CD4-positive, alpha-beta T cell (primary cell): ENCODE results near the gene LMO3. TPM values are rescaled to one million over a fixed set of nuclear protein-coding genes. Genes with fewer than 3 reads are reported as not detected.

Experiments
- ATAC-seq: fragments of 200-7000 bp; cut with Tn5 transposase; one replicate; pipeline ENCODE4 v1.10.0; 2022; ENCODE audit warnings: mild to moderate bottlenecking; ENCODE audit not compliant: poor library complexity
- CTCF ChIA-PET: fragments of 350-600 bp; sonication (Branson Sonifier 250); formaldehyde crosslinking; loops from one replicate; lab custom pipeline; 2021; ENCODE audit warnings: antibody characterized with exemption, inconsistent platforms; lab: Charles Lee
- POLR2A ChIA-PET: fragments of 350-600 bp; sonication (Branson Sonifier 250); formaldehyde crosslinking; loops from one replicate; lab custom pipeline; 2021; ENCODE audit warnings: antibody characterized with exemption, inconsistent platforms; lab: Charles Lee
- DNase-seq, 14 experiments: peaks; one replicate each; pipeline ENCODE4 v3.0.0-alpha.2; 2013 to 2020; ENCODE audit warnings: mixed read lengths in 2 of 14
- H3K27ac ChIP-seq, 2 donors: one replicate each; pipeline versions ENCODE4 v1.5.1 to v1.7.0; 2013; ENCODE audit warnings: low read length in 2 of 2, low read depth in 1 of 2, mild to moderate bottlenecking in 1 of 2
- H3K27me3 ChIP-seq, 2 experiments: 1 replicate in 1 of 2; 2 replicates in 1 of 2; pipeline versions ENCODE4 v1.6.1 to v1.7.0; 2013; ENCODE audit warnings: low read length in 2 of 2, control low read depth in 1 of 2, mild to moderate bottlenecking in 1 of 2, moderate library complexity in 1 of 2; ENCODE audit not compliant: insufficient read depth in 2 of 2, control insufficient read depth in 1 of 2
- H3K36me3 ChIP-seq: one replicate; pipeline ENCODE4 v1.6.1; 2013; ENCODE audit warnings: low read length, control low read depth; ENCODE audit not compliant: insufficient read depth
- H3K4me1 ChIP-seq: one replicate; pipeline ENCODE4 v1.6.1; 2013; ENCODE audit warnings: low read length, control low read depth; ENCODE audit not compliant: insufficient read depth
- H3K4me3 ChIP-seq: one replicate; pipeline ENCODE4 v1.5.1; 2013; ENCODE audit warnings: mild to moderate bottlenecking, low read length, moderate library complexity
- H3K9me3 ChIP-seq, 2 experiments: 1 replicate in 1 of 2; 2 replicates in 1 of 2; pipeline versions ENCODE4 v1.6.1 to v1.7.0; 2013; ENCODE audit warnings: low read length in 2 of 2, mild to moderate bottlenecking in 2 of 2, control low read depth in 1 of 2, moderate library complexity in 1 of 2; ENCODE audit not compliant: control insufficient read depth in 1 of 2, insufficient read depth in 1 of 2
- H3K27ac Mint-ChIP-seq: one replicate; pipeline ENCODE4 v1.8.0; 2020; ENCODE audit warnings: mixed read lengths
- H3K27me3 Mint-ChIP-seq: one replicate; pipeline ENCODE4 v1.8.0; 2021; ENCODE audit warnings: mixed read lengths
- H3K36me3 Mint-ChIP-seq: one replicate; pipeline ENCODE4 v1.8.0; 2021; ENCODE audit warnings: low read depth, mixed read lengths
- H3K4me1 Mint-ChIP-seq: one replicate; pipeline ENCODE4 v1.8.0; 2021; ENCODE audit warnings: low read depth, mixed read lengths
- H3K4me3 Mint-ChIP-seq: one replicate; pipeline ENCODE4 v1.8.0; 2020; ENCODE audit warnings: mild to moderate bottlenecking, mixed read lengths
- H3K9me3 Mint-ChIP-seq: one replicate; pipeline ENCODE4 v1.8.0; 2020; ENCODE audit warnings: mixed read lengths
- CTCF ChIP-seq: fragments of 200-600 bp; IDR thresholded peaks from one replicate; pipeline ENCODE4 v1.8.0; 2022; ENCODE audit warnings: antibody characterized with exemption, mild to moderate bottlenecking
- intact Hi-C, 2 experiments: fragments of 100-400 bp; cut with DNase I in 1 of 2; cut with micrococcal nuclease in 1 of 2; formaldehyde crosslinking; loops; one replicate each; pipeline versions ENCODE4 v1.15.1 to v1.9.0; 2023 to 2025; cut with DNase I, micrococcal nuclease
- total RNA-seq, 174 experiments: library from RNA in 2 of 174; stranded (reverse) in 2 of 174; gene quantifications; one replicate each; pipeline ENCODE4 v1.2.3 and lab custom pipeline; 2021 to 2026

The LMO3 gene
- total RNA-seq, 2 experiments from 2014 or later: not detected

GRCh38 chr12:16608946-16609539, 3.1 kb upstream of the LMO3 start:
- no peaks in the 10 kb centered on the region for H3K36me3 ChIP-seq
- H3K27me3 ChIP-seq: peaks cover 5 to 40% of the 10 kb centered on the region in 2 experiments
- Mint-ChIP-seq H3K9me3 (no peaks in the 10 kb centered on the region), H3K27ac (no peak overlapping the region), H3K4me1 (no peaks in the 10 kb centered on the region), H3K27me3 (peaks cover 68% of the 10 kb centered on the region), H3K4me3 (no peak overlapping the region), H3K36me3 (no peaks in the 10 kb centered on the region)
- intact Hi-C loops: no loop called here
- H3K9me3 ChIP-seq: peaks cover 0 to 11% of the 10 kb centered on the region in 2 experiments
- ATAC-seq: no peak
- H3K4me1 ChIP-seq: no peaks in the 10 kb centered on the region
- POLR2A ChIA-PET: no interaction called here
- H3K27ac ChIP-seq: no peak overlapping the region
- no peak for TF ChIP-seq CTCF
- CTCF ChIA-PET: no interaction called here
- DNase-seq: no peak
- no peak overlapping the region for H3K4me3 ChIP-seq

- Histone ChIP-seq H3K4me3 (no peak overlapping the region), H3K27me3 (peaks cover 5 to 44% of the 10 kb centered on the region in 2 experiments), H3K9me3 (peaks cover 0 to 11% of the 10 kb centered on the region in 2 experiments), H3K36me3 (no peaks in the 10 kb centered on the region), H3K4me1 (no peaks in the 10 kb centered on the region), H3K27ac (no peak overlapping the region)
- Mint-ChIP-seq H3K27me3 (peaks cover 77% of the 10 kb centered on the region), H3K36me3 (no peaks in the 10 kb centered on the region), H3K4me1 (no peaks in the 10 kb centered on the region), H3K27ac (no peak overlapping the region), H3K9me3 (no peaks in the 10 kb centered on the region), H3K4me3 (no peak overlapping the region)
- no peak for TF ChIP-seq CTCF
- POLR2A ChIA-PET: no interaction called here
- CTCF ChIA-PET: interaction anchor here (1.0 kb wide), 1 partner anchor 12 kb away, joined by 3 read pairs; no protein-coding TSS in a partner anchor
- no peak for DNase-seq
- ATAC-seq: no peak
- intact Hi-C loops: no loop called here
Measured at GRCh38 chr12:16607906-16608775, 2.2 kb upstream of the LMO3 start.

GRCh38 chr12:16606991-16607390, 1.0 kb upstream of the LMO3 start:
- no peak overlapping the region for H3K27ac ChIP-seq
- peaks cover 0 to 11% of the 10 kb centered on the region in 2 experiments for H3K9me3 ChIP-seq
- peaks cover 5 to 44% of the 10 kb centered on the region in 2 experiments for H3K27me3 ChIP-seq
- H3K4me1 ChIP-seq: no peaks in the 10 kb centered on the region
- no peaks in the 10 kb centered on the region for H3K36me3 Mint-ChIP-seq
- no peak for DNase-seq
- no peak overlapping the region for H3K27ac Mint-ChIP-seq
- H3K36me3 ChIP-seq: no peaks in the 10 kb centered on the region
- CTCF ChIA-PET: interaction anchor here (1.0 kb wide), 1 partner anchor 13 kb away, joined by 3 read pairs; no protein-coding TSS in a partner anchor
- no peak for TF ChIP-seq CTCF
- H3K27me3 Mint-ChIP-seq: peaks cover 79% of the 10 kb centered on the region
- no peaks in the 10 kb centered on the region for H3K4me1 Mint-ChIP-seq
- POLR2A ChIA-PET: no interaction called here
- H3K4me3 ChIP-seq: no peak overlapping the region
- intact Hi-C loops: no loop called here
- H3K4me3 Mint-ChIP-seq: no peak overlapping the region
- no peak for ATAC-seq
- H3K9me3 Mint-ChIP-seq: no peaks in the 10 kb centered on the region
